Superior temporal gyrus (tissue), 1 donor: ENCODE measurements around the gene CAMTA2.

ENCODE experiments used
- DNase-seq: peaks from one replicate; pipeline ENCODE4 v3.0.0-alpha.2; 2016; ENCODE audit errors: extremely low spot score

The CAMTA2 gene

DNA sequence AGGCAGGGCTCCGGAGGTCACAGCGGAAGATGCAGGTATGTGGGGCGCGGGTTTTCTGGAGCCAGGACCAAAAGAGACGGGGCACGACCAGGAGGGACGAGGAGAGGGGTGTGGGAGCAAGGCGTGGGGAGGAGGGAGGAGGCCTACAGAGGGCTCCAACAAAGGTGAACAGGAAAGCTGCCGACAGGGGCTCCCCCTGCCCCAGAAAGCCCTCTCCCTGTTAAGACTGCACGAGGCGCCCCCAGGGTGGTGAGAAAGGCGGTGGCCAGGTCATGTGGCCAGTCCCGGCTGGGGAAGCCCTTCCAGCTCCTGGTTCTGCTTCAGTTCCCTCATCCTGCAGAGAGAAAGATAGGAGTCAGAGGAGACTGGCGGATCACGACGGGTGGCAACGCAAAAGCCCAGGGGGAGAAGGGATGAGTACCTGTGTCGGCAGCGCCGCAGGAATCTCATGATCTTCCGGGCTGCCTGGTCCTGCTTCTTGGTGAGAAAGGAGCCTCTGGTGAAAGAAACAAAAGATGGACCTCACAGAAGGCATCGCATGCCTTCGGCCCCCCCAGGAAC is 18.9 kb downstream of the CAMTA2 start:
- DNase-seq, result no peak

DNA sequence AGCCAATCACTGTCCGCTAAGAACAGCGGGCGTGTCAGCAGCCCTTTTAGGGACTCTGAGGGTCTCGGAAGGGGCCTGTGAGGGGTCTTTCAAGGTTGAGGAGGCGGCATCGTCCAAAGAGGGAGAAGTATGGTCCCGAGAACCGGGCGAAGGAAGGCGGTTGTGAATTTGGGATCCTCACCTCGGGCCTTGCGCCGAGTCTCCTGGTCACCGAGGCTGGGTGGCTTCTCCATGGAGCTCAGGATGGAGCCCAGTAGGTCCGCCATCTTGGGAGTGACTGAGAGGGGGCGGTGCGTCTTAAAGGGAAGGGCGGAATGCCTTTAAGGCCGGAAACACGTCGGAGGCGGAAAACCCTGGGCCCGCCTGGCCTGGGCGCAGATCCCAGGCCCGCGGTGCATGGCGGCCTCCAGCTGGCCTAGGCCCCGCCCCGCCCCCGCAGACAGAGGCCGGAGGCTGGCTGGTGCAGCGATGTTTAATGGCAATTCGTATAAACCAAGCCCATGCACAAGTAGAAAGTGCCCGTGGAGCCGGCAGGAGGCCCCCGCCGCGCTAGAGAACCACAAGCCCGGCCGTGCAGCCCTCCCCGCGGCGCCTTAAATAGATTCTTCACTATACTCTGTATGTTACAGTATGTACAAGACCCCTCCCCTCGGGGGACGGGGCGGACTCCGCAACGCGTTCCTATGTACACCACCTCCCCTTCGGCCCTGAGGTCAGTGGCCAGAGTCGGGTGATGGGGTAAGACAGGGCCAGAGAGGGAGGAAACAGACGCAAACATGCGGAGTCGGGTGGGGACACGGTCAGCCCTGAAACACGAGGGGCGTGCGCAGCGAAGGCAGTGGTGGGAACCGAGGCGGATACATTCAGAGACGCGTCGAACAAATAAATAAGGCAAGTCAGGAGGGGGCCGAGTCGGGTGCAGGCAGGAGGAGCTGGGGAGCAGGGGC is 19.7 kb downstream of the CAMTA2 start, which contains the start of gene SPAG7:
SPAG7 (minus strand) TSS at position 279 of the 947 bp plus-strand sequence; CDS start at position 266, 13 bp downstream.
- peak; percentile 99 for DNase-seq

DNA sequence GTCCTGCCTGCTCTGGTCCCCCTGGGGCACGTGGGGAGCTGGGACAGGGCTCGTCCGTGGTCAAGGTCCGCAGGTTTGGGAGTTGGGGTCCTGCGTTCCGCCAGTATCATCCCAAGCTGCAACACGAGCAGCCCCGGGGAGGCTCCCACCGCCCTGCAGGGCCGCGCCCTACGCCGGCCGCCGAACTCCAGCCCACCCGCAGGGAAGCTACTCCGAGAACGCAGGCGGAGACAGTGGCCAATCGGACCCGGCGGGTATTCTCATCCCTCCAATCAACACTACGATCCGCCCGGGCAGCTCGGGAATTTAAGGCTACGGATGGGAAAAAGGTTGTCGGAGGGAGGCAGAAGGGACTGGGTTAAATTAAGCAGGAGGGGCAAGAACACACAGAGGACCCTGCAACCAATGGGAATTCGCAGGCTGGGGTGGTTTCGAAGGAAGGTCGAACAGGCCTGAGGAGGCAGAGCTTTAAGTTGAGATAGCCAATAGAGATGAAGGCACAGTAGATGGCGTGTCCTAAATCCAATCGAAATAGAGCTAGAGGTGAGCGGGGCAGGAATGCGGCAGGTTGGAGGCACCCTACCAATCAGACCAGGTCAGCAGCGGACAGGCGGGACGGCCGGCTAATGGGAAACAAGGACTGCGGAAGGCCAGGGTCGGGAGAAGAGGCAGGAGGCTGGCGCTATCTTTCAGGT is 20.5 kb downstream of the CAMTA2 start:
- DNase-seq, result peak; percentile 99

DNA sequence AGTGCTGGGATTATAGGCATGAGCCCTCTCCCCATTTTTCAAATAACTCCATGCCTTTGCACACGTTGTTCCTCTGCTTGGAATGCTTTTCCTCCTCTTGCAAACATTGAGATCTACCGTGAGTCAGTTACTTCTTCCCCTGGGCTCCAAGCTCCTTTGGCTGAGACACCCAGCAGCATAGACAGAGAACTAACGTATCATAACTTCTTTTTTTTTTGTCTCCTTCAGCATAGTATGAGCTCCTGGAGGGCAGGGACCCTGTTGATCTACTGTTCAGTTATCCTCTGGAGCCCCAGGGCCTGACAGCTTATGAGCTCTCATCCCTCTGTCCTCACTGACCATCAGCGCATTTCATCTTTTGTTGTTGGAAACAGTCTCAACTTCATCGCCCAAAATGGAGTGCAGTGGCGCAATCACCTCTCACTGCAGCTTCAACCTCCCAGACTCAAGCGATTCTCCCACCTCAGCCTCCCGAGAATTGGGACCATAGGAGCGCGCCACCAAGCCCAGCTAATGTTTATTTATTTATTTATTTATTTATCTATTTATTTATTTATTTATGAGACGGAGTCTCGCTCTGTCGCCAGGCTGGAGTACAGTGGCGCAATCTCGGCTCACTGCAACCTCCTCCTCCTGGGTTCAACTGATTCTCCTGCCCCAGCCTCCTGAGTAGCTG is 22.0 kb downstream of the CAMTA2 start:
- no peak for DNase-seq

DNA sequence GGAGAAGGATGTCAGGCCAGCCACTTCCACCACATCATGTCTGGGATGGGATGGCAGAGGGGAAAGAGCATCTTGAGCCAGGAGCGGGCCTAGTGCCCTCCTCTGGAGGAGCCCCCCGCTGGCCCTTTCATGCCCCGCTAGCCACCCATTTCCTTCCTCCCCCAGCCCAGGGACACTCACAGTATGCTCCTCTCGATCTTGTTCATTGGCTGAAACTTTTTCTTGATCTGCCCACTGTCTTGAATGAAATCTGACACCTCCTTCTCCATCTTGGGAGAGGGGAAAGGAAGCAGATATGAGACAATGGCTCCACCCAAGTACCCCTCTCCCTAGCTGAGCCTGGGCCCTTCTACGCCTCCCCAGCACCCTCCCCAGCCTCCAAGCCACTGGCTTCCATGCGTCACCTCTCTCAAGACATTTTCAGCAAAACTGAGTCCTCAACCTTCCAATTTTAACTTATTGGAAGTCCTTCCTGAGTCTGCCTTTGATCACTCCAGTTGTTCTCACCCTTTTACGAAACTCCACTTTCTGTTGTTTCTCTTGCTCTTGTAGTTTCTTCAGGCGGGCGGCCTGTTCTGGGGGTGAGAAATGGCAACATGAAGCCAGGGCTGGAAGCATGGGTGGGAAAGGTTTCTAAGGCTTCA is 27.1 kb downstream of the CAMTA2 start:
- no peak for DNase-seq

DNA sequence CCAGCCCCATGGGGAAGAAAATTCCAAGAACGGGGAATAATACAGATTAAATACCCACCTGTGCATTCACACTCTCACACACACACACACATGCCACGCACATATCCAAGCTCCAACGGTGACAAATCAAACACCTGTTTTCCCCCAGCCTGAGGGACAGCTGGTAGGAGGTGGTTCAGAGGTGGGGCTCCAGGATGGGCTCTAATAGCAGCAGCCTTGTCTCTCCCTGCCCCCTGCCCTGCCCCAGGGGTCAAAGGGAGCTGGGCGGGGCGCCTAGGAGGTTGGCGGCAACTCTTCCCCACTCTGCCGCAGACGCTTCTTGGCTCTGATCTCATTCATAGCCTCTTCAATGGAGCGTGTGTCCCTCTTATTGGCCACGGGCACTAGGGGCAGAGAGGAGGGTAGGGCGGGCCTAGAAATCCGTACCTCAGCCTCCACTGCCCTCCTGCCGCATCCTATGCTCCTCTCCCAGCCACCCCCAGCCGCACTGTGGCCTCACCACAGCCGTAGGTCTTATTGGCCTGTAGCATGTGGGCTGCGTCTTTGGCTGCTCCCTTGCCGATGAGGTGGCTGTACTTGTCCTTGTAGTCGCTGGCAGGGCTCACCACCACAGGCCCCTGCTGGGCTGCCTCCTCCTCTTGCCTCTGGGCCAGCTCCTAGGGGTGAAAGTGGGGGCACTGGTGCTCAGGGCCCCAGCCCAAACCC is 28.1 kb downstream of the CAMTA2 start:
- no peak for DNase-seq

DNA sequence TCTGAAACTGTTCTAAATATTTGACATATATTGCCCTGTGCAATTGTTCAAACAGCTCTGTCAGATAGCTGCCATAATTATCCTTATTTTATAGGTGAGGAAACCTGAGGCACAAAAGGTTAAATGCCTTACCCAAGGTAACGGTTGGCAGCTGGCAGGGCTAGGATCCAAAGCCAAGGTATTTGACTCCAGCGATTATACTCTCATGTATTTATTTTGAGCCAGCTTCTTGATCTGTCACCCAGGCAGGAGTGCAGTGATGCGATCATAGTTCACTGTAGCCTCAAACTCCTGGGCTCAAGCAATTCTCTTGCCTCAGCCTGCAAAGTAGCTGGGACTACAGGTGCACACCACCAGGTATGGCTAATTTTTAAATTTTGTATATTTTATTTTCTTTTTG is 29.4 kb downstream of the CAMTA2 start:
- no peak for DNase-seq

DNA sequence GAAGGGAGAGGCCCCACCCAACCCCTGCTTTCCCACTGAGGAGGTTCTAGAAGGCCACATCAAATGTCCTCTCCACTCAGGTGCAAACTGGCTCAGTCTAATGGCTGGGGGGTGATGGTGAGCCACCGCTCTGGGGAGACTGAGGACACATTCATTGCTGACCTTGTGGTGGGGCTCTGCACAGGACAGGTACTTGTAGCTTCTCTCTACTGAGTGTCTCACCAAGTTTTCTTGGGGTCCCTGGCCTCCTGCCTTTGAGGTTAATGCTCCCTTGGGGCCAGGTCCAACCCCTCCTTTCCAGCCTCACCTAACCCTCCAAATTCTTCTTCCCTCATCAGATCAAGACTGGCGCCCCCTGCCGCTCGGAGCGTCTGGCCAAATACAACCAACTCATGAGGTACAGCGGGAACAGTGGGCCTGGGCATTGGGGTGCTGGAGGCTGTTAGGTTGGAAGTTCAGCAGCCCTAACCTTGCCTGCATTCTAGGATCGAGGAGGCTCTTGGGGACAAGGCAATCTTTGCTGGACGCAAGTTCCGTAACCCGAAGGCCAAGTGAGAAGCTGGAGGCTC is 30.9 kb downstream of the CAMTA2 start:
- DNase-seq, result no peak

DNA sequence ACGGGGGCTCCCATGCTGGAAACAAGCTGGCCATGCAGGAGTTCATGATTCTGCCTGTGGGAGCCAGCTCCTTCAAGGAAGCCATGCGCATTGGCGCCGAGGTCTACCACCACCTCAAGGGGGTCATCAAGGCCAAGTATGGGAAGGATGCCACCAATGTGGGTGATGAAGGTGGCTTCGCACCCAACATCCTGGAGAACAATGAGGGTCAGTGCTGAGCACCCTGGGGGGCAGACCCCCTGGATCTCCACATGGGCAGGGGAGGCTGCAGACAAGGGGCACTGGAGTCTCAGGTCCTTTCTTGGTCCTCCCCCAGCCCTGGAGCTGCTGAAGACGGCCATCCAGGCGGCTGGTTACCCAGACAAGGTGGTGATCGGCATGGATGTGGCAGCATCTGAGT is 32.4 kb downstream of the CAMTA2 start:
- no peak for DNase-seq

DNA sequence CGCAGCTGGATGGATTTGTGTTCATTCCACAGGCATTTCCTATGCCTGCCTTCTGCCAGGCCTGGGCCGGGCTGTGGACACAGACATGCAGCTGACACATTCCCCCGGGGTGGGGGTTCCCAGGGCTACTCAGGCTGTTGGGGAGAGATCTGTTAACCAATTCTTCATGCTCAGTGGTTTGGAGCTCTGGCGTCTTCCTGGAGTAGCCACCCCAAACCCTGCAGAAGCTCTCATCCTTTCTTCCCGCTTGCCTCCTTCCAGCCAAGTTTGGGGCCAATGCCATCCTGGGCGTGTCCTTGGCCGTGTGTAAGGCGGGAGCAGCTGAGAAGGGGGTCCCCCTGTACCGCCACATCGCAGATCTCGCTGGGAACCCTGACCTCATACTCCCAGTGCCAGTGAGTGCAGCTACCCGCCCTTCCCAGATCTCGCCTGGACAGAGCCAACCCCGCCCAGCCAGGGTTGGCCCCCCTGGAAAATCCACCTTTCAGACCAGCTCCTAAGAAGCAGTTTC is 34.0 kb downstream of the CAMTA2 start:
- no peak for DNase-seq

DNA sequence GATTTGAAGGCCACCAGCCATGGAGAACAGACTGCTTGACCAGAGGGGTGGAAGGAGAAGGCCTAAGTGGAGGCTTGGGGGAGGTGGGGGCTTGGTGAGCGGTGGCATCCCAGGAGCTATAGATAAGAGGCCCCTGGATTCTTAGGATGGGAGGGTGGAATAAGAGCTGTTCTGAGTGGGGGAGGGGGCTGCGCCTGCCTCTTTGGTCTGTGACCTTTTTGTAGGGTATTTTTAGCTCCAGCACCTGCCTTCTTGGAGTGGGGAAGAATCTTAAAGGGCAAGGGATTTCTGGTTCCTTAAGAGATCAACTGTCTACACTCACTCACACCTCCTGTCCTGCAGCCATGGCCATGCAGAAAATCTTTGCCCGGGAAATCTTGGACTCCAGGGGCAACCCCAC is 36.0 kb downstream of the CAMTA2 start:
- DNase-seq, result no peak

DNA sequence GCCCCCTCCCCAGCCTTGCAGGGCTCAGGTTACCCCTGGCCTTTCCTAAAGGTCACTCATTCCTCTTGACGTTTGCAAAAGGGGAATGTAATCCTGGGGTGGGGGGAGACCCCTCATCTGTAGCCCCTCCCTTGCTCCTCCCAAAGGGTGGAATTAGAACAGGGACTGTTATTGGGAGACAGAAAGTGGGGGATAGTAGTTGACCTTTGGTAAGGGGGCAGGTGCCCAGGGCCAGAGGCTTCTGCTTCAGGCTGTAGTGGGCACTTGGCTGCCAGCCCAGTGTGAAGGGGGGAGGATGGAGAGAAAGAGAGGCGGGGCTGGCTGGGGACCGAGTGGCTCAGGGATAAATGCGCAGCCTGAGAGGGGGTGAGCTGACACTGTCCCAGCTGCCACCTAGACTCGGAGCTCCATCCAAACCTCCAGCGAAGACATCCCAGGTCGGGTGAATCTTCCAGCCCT is 36.7 kb downstream of the CAMTA2 start, which contains the start of gene ENO3:
ENO3 (plus strand) TSS at position 374 of the 459 bp plus-strand sequence. CDS start 711 bp downstream, outside the sequence.
- DNase-seq, result no peak

DNA sequence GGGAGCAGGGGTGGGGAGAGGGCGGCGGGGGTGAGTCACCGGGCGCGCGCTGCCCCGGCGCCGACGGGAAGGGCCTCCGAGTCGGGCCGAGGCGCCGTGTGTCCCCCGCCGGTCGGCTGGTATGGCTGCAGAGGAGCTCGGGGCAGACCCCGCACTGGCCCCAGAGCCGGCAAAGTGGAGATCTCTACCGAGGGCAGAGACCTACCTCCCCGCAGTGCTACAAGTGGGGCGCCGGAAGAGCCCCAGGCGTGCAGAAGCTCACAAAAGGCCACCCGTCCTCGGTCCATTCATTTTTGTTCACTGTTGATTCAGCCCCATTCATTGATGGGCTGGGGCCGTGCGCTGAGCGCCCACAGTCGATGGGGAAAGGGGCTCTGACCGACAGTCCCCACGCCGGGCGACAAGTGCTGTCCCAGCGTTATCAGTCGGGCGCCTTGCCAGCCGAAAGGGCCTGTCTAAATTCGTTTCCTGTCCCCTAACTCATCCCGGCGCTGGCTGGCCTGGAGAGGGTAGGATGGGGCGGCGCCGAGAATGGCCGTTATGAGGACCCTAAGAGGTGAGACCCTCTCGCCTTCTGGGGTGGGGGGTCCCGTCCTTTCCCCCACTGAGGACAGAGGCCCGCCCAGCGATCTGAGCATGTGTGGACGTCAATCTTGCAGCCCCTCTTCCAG is 37.3 kb downstream of the CAMTA2 start:
- no peak for DNase-seq

DNA sequence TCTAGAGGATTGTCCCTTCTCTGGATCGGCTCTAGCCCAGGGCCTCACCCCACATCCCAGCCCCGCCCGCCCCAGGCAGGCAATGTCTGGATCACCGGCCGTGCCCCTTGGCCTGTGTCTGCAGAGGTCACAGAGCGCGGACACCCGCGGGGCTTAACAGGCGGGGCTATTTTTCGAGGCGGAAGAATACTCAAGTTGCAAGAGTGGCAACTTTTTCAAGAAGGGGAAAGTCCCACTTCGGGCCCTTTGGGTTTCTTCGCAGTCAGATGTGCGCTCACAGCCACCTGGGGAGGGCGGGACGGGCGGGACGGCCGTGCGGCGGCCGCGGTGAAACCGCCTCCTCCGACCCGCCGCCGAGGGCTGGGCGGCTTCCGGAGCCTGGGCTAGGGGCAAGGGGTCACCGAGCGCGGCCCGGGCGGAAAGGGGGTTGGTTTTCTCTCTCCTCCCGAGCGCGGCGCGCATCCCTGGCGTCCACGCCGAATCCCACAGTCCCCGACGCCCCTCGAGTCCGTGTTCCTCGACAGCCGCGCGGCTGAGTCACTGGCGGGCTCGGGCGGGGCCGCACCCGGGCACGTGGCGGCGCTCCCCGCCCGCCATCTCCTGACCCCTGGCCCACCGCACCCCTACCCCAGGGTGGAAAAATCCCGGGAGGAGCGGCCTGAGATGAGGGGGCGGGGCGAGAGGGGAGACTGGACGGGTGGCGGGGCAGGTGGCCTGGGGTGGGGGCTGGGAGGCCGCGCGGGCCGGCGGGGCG is 38.0 kb downstream of the CAMTA2 start:
- DNase-seq, result no peak

DNA sequence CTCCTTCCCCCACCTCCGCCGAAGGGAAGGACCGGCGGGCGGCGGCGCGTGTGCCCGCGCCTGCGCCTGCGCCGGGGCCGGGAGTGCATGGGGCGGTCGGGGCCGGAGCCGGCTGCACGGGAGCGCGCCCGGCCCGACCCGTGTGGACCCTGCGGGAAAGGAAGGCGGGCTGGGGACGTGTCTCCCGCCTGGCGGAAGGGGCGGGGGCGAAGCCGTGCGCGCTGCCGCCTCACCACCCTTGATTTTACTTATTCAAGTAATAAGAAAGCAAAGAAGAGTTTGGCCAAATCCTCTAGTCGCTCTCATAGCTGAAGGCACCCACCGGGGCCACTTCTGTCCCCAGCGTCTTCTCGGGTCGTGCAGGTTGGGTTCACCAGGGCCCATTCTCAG is 38.5 kb downstream of the CAMTA2 start:
- peak; percentile 83 for DNase-seq

DNA sequence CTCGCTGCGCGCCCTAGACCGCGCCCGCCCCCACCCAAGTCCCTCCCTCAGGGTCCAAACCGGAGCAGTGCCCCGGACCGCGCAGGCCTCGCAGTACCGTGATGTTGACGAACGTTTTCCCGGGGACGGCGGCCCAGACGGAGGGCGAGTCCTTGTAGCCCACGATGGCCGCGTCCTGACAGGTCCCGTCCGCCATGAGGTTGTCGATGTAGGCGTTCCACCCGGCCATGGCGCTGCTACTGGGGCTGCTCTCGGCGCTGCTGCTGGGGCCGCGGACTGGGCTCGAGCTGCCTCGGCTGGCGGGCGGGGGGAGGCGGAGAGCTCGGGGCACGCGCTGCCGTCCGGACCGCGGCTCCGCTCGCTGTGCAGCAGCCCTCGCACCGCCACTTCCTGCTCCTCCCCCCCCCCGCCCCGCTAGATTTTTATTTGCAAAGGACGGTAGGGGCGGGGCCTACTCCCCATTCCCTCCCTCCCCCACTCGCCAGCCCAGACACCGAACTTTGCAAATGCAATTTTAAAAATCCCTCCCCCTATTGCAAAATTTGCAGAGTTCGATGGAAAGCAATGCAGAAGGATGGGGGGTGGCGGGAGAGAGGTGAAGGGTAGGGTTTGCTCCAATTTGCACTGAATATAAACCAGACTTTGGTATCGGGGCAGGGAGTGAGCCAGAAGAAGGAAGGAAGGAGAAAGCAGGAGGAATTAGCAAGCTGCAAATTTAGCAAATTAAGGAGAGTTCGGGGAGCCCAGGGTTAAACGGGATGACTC is 39.1 kb downstream of the CAMTA2 start, which contains the start of gene PFN1:
PFN1 (minus strand) TSS at position 365 of the 765 bp plus-strand sequence; CDS start at position 229, 136 bp downstream.
- DNase-seq, result peak; percentile 70

DNA sequence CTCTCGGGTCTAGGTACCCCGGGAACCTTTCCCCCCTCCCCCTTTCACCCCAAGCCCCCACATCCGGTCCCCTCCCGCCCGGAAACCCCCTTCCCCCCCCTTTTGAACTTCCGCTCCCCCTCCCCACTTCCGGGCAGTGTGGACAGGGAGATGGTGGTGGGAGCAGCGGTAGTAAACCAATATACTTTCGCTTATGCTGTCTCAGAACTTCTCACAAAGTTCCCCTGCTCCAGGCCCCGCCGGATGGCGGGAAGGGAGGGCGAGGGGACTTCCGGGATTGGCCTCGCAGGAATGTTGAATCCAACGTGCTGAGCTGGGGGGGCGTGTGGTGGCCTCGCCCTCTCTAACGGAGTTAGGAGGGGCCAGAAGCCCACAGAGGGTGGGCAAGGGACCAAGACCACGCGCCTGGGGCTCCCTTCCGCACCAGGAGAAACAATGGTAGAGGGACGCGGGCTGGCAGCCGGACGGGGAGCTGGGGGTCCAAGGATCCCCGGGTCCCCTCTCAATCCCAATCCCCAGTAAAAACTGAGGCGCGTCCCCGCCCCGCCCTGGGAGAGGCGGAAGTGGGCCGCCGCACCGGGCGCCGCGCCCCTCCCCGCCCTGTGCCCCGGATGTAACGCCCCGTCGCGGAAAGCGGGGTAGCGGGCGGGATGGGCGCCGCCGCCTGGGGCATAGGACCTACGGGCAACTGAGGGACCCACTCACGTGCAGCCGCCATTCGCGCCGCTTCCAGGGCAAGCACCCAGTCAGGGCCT is 39.9 kb downstream of the CAMTA2 start:
- DNase-seq, result no peak
